Putamen (tissue), 1 donor: ENCODE measurements around the gene SNAP47.

Source experiments
- DNase-seq: peaks from one replicate; pipeline ENCODE4 v3.0.0-alpha.2; 2016; ENCODE audit warnings: low spot score

SNAP47 gene

DNA sequence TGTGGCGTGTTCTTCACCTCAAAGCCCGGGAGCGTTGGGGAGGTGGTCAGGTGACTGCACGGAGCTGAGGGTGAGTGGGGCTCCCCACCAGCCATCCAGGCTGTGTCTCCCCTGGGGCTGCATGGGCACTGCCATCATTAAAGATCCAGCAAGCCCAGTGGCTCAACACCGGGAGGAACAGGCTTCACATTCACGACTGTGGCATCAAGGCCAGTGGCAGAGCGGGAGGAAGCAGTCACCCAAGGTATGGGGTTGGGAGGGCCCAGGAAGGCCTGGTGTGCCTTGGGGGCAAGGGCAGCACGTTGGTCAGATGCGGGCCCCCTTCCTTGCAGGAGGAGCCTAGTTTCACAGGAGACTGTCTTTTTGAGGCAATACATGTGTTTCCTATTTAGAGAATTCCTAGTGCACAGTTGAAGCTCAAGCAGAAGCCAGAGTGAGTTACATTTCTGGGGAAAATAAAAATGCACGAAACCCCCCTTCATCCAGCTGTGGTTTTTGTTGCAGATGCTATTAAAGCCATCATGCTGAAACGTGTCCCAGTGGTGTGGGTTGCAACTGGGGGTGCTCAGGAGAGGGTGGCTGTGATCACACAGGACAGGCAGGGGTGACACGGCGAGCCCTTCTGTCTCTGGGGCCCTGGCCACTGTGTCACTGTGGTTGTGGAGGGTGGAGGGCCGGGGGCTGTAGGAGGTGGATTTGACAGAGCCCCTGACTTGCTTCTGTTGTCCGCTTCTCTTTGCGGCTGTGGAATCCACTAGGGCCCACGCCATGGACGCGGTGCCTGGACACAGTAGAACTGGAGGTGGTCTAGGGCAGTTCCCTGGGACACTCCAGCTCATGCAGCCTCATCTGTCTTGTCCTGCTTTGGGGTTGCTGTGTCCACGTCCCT is 34.1 kb downstream of the SNAP47 start:
- no peak for DNase-seq

DNA sequence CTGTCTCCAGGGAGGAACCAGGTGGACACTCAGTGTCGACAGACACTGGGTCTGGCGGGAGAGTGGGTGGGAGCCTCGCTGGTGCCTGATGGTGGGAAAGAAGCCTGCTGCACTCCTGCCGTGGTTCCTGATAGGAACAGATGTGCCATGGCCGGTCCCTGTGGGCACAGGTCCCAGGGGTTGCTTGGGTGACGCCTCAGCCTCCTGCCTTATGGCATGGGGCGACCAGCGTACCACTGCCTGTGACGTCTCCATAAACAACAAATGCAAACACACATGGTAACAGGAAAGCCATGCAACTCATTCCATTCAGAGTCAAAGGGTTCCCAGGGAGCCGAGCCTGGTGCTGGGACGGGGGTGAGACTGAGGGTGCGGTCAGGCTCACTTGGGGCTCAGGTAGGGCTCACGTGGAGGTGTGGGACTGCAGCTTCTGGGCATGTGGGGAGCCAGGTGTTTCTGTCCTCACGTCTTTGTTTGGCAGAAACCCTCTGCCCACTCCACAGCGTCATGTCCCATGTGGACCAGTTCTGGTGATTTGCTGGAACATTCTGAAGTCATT is 34.8 kb downstream of the SNAP47 start:
- no peak for DNase-seq

GRCh38 chr1:227770812-227771211 is 35.6 kb downstream of the SNAP47 start:
- no peak for DNase-seq

- DNase-seq, result no peak
These were observed 36.1 kb downstream of the SNAP47 start for GRCh38 chr1:227771326-227771725.

GRCh38 chr1:227771771-227772170 is 36.5 kb downstream of the SNAP47 start:
- no peak for DNase-seq

GRCh38 chr1:227773558-227773957 is 38.3 kb downstream of the SNAP47 start:
- DNase-seq, result no peak

DNA sequence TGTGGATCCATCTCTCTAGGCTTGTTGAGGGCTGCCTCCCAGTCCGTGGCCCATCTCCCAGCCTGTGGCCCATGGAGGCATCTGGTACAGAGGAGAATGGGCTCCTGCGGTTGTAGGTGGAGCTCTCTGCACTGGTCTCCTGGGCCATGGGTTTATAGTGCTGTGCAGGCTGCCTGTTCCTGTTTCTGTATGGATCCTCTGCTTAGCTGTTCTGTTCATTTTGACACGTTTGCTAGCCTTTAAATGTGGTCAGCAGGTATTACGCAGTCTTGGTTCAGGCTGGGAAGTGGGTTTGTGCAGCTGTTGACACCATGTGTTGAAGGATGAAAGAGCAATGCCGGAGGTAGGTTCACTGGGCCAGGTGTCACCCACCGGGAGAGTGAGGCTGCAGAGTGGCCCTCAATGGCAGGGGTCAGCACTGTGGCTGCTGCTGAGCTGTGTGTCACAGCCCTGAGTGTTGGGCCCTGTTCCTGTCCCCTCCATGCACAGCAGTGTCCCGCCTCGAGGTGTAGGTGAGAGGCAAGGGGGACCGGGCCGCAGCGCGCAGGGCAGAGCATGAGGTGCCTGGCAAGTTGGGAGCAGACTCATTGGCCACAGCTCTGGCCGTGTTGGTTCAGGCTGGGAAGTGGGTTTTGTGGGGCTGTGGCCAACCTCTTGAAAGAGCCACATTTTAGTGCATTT is 39.0 kb downstream of the SNAP47 start:
- DNase-seq, result no peak

DNA sequence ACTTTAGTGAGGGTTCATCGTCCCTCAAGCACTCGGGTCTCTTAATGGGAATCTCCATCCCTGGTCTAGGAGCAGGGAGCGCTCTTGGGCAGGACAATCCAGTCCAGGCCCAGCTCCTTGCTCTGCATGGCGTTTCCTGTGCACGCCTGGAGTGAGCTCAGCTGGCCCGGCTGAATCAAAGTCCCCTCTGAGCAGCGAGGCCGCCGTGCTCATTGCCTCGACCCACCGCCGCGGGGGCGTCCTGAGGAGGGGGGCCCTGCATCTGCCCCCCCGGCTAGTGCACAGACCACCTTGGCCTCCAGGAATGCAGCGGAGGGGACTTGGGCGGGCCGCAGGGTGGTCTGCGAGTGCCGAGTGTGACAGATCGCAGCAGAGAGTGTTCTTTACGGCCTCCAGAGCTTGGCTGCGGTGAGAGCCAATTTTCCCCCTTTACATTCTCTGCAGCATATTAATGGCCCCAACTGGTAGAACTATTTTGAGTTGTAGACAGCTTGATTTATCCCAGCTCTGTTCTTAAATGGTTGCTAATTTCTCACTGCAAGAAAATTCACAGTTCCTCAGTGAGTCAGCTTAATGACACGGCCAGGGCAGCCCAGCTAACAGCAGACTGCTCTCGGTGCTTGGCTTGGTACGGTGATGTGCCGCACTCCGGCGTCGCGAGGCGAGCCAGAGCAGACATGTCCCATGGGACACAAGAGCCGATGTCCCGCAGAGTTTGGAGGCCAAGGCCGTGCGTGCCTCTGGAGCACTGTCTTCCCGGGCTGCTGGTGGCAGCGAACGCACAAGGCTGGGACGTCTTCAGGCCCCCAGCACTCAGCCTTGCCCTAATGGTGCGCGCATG is 39.8 kb downstream of the SNAP47 start:
- no peak for DNase-seq

- DNase-seq, result no peak
These were observed 40.6 kb downstream of the SNAP47 start for GRCh38 chr1:227775841-227776240.

GRCh38 chr1:227776331-227776771 is 41.1 kb downstream of the SNAP47 start:
- DNase-seq, result no peak

- DNase-seq, result no peak
These were observed 41.9 kb downstream of the SNAP47 start for GRCh38 chr1:227777156-227777555.

DNA sequence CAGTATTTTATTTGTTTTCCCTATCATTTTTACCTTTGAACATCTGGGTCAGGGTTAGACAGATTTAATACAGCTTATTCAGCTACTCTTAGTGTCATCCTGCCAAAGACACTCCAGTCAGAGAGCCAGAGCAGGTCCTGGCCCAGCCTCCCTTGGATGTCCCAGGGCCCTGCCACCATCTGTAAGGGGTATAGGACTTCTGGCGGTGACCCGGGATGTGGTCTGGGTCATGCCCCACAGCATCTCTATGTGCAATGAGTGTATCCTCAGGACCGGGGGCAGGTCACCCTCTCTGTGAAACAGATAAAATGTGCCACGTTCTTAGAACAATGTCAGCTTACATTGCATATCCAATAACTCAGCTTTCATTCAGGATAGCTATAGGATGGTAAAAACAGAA is 42.4 kb downstream of the SNAP47 start:
- no peak for DNase-seq

DNA sequence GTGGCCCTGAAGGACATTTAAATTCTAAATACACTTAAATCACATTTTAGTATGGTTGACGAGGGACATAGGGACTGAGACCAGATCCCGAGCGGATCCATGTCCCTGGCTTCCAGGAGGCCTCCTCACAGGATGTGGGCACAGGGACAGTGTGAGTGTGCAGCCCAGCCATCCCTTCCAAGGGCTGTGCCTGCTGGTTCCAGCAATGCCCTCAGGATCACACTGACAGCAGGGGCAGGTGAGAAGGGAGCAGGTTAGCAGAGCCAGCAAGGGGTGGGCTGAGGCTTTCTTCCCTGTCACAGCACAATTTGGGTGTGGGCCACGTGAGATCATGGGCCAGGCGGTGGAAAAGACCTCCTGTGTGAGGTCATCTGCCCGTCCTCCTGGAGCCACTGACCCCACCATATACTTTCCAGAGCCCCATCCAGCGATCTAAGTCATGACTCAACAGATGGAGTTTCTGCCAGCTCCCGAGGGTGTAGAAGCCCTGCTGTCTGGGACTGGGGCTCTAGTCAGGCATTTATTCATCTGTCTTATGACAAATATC is 43.2 kb downstream of the SNAP47 start:
- DNase-seq, result no peak

DNA sequence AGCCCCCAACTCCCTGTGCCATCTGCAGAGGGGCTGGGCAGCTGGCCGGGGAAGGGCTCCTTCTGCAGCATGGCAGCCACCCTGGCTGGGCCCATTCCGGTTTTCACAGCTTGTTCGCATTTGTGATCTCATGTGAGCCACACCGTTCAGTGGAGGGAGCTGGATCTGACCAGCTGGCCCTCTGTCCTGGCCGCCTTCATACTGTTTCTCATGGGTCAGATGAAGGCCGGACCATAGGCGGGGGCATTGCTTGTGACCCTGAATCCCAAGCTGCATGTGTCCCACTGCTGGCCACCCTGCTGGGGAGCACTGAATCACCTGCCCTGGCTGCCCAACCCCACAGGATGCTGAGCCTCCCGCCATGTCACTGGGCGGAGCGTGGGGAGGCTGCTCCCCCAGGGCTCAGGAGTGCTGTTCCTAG is 43.8 kb downstream of the SNAP47 start:
- DNase-seq, result no peak

GRCh38 chr1:227779685-227780084 is 44.5 kb downstream of the SNAP47 start:
- DNase-seq, result no peak

- no peak for DNase-seq
These were observed 45.1 kb downstream of the SNAP47 start for GRCh38 chr1:227780101-227781044.

DNA sequence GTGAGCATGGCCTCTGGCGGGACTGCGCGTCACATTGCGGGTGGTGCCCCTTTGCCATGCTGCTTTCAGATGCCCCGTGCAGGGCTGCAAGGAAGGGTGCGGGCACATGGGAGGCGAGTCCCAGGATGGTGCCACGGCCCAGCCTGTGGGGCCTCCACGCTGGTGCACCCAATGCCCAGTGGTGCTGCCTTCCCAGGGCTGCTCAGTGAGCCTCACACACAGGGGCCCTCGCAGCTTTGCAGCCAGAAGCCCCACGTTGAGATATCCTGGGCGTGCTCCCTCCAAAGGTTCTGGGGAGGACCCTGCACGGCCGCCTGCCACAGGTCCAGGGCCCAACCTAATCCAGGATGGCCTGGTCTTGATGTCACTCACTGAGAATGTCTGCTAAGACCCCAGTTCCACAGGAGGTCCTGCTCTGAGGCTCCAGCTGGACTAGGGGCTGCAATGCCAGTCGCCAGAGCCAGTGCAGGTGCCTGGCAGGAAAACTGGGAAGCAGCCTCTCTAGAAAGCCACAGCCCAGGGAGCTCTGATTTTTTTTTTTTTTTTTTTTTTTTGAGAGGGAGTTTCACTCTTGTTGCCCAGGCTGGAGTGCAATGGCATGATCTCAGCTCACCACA is 46.2 kb downstream of the SNAP47 start:
- no peak for DNase-seq

GRCh38 chr1:227782226-227782625 is 47.0 kb downstream of the SNAP47 start:
- no peak for DNase-seq

GRCh38 chr1:227785094-227785804 is 50.0 kb downstream of the SNAP47 start:
- DNase-seq, result no peak
